Skeletal muscle cell (primary cell): ENCODE measurements around the gene PCBP3.
"Not testable (repeated sequence)": the region's sequence is repeated elsewhere in the genome, so short reads cannot be mapped to it uniquely, and the experiment has no call there.

Experiments
- DNase-seq: peaks from one replicate; pipeline ENCODE4 v3.0.0-alpha.2; 2010; ENCODE audit warnings: low read depth
- H3K4me3 ChIP-seq: 2 replicates; pipeline ENCODE4 v1.5.1; 2011; ENCODE audit warnings: low read depth, mild to moderate bottlenecking, control low read depth, low read length, moderate library complexity

Gene PCBP3

GRCh38 chr21:45792682-45793383 lies 149.3 kb downstream of the PCBP3 start:
- no peak for DNase-seq
- H3K4me3 ChIP-seq = no peak overlapping the region

GRCh38 chr21:45794027-45794426 lies 150.5 kb downstream of the PCBP3 start:
- DNase-seq = no peak
- H3K4me3 ChIP-seq = no peak overlapping the region

- DNase-seq = no peak
- no peak overlapping the region for H3K4me3 ChIP-seq
Measured at GRCh38 chr21:45796003-45796402, 152.5 kb downstream of the PCBP3 start.

GRCh38 chr21:45797338-45797737 lies 153.8 kb downstream of the PCBP3 start:
- DNase-seq = no peak
- no peak overlapping the region for H3K4me3 ChIP-seq

GRCh38 chr21:45799765-45800338 lies 156.3 kb downstream of the PCBP3 start:
- no peak for DNase-seq

GRCh38 chr21:45800339-45801080 lies 157.0 kb downstream of the PCBP3 start:
- DNase-seq = no peak
- H3K4me3 ChIP-seq = no peak overlapping the region

More at GRCh38 chr21:45799765-45800338, 156.3 kb downstream of the PCBP3 start:
- H3K4me3 ChIP-seq = no peak overlapping the region

- H3K4me3 ChIP-seq = no peak overlapping the region
- DNase-seq = no peak
Measured at GRCh38 chr21:45801129-45801964, 157.8 kb downstream of the PCBP3 start.

- no peak overlapping the region for H3K4me3 ChIP-seq
- no peak for DNase-seq
Measured at GRCh38 chr21:45801989-45802388, 158.5 kb downstream of the PCBP3 start.

GRCh38 chr21:45802425-45802824 lies 158.9 kb downstream of the PCBP3 start:
- no peak for DNase-seq
- H3K4me3 ChIP-seq = no peak overlapping the region

- H3K4me3 ChIP-seq = no peak overlapping the region
- no peak for DNase-seq
Measured at GRCh38 chr21:45802956-45803617, 159.6 kb downstream of the PCBP3 start.

- no peak overlapping the region for H3K4me3 ChIP-seq
- DNase-seq = no peak
Measured at GRCh38 chr21:45803618-45804340, 160.3 kb downstream of the PCBP3 start.

- no peak for DNase-seq
- no peak overlapping the region for H3K4me3 ChIP-seq
Measured at GRCh38 chr21:45804809-45805313, 161.3 kb downstream of the PCBP3 start.

- H3K4me3 ChIP-seq = no peak overlapping the region
- no peak for DNase-seq
Measured at GRCh38 chr21:45805321-45805720, 161.8 kb downstream of the PCBP3 start.

- DNase-seq = no peak
- no peak overlapping the region for H3K4me3 ChIP-seq
Measured at GRCh38 chr21:45806042-45806441, 162.5 kb downstream of the PCBP3 start.

- DNase-seq, H3K4me3 ChIP-seq: not testable (repeated sequence)
Measured at GRCh38 chr21:45808663-45809062, 165.1 kb downstream of the PCBP3 start.

GRCh38 chr21:45809421-45809820 lies 165.9 kb downstream of the PCBP3 start:
- no peak overlapping the region for H3K4me3 ChIP-seq
- DNase-seq = no peak

GRCh38 chr21:45811136-45811535 lies 167.6 kb downstream of the PCBP3 start:
- no peak overlapping the region for H3K4me3 ChIP-seq
- DNase-seq = no peak

GRCh38 chr21:45814210-45814940 lies 170.8 kb downstream of the PCBP3 start:
- not testable (repeated sequence) for DNase-seq, H3K4me3 ChIP-seq
